SK-N-SH (cell line): Measurements from ENCODE around the gene ARHGAP31.

Experiments
- FOSL2 ChIP-seq: IDR thresholded peaks from 2 replicates; pipeline ENCODE4 v1.4.0; 2012; ENCODE audit warnings: low read depth, mild to moderate bottlenecking, moderate library complexity, borderline replicate concordance
- FOXM1 ChIP-seq: IDR thresholded peaks from 2 replicates; pipeline ENCODE4 v1.4.0; 2012; ENCODE audit warnings: low read depth, mild to moderate bottlenecking
- GATA2 ChIP-seq: sonication (generic); formaldehyde crosslinking; IDR thresholded peaks from 2 replicates; pipeline ENCODE4 v1.5.0; 2020; ENCODE audit warnings: mild to moderate bottlenecking, missing genetic modification reagents
- IRF3 ChIP-seq: fragments of 150-350 bp; IDR thresholded peaks from 2 replicates; pipeline ENCODE4 v1.6.1; 2016; ENCODE audit warnings: mild to moderate bottlenecking, low read depth, low read length
- JUND ChIP-seq: IDR thresholded peaks from 2 replicates; pipeline ENCODE4 v1.4.0; 2012
- YY1 ChIP-seq: IDR thresholded peaks from 2 replicates; pipeline ENCODE4 v1.4.0; 2012; ENCODE audit warnings: low read depth, mild to moderate bottlenecking
- TF ChIP-seq, protein P1 (sequence below): fragments of 200-600 bp; sonication (generic); IDR thresholded peaks from 2 replicates; pipeline ENCODE4 v1.6.1; 2017; ENCODE audit warnings: antibody characterized with exemption, mild to moderate bottlenecking, moderate library complexity

- TF ChIP-seq, protein P1, sequence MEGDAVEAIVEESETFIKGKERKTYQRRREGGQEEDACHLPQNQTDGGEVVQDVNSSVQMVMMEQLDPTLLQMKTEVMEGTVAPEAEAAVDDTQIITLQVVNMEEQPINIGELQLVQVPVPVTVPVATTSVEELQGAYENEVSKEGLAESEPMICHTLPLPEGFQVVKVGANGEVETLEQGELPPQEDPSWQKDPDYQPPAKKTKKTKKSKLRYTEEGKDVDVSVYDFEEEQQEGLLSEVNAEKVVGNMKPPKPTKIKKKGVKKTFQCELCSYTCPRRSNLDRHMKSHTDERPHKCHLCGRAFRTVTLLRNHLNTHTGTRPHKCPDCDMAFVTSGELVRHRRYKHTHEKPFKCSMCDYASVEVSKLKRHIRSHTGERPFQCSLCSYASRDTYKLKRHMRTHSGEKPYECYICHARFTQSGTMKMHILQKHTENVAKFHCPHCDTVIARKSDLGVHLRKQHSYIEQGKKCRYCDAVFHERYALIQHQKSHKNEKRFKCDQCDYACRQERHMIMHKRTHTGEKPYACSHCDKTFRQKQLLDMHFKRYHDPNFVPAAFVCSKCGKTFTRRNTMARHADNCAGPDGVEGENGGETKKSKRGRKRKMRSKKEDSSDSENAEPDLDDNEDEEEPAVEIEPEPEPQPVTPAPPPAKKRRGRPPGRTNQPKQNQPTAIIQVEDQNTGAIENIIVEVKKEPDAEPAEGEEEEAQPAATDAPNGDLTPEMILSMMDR, result no peak
- TF ChIP-seq JUND, result no peak
- TF ChIP-seq IRF3, result no peak
- no peak for TF ChIP-seq FOXM1
- no peak for TF ChIP-seq FOSL2
- no peak for TF ChIP-seq YY1
- no peak for TF ChIP-seq GATA2
Measured at GRCh38 chr3:119297169-119297568, 3.0 kb downstream of the ARHGAP31 start.
